Endothelial cell (in vitro differentiated cells): Measurements from ENCODE around the gene SRSF8. TPM values are rescaled to one million over a fixed set of nuclear protein-coding genes. Genes with fewer than 3 reads are reported as not detected.

ENCODE experiments used
- DNase-seq: peaks from one replicate; pipeline ENCODE4 v3.0.0; 2021; ENCODE audit warnings: low spot score
- H3K27ac Mint-ChIP-seq: one replicate; pipeline ENCODE4 v1.8.0; 2021; ENCODE audit warnings: mixed read lengths, inconsistent platforms; ENCODE audit not compliant: unreplicated experiment
- H3K27me3 Mint-ChIP-seq: one replicate; pipeline ENCODE4 v1.8.0; 2021; ENCODE audit warnings: mild to moderate bottlenecking, moderate library complexity, mixed read lengths, inconsistent platforms; ENCODE audit not compliant: unreplicated experiment
- H3K36me3 Mint-ChIP-seq: one replicate; pipeline ENCODE4 v1.8.0; 2021; ENCODE audit warnings: mild to moderate bottlenecking, low read depth, mixed read lengths, inconsistent platforms; ENCODE audit not compliant: unreplicated experiment
- H3K4me1 Mint-ChIP-seq: one replicate; pipeline ENCODE4 v1.8.0; 2021; ENCODE audit warnings: mild to moderate bottlenecking, mixed read lengths, inconsistent platforms; ENCODE audit not compliant: unreplicated experiment
- H3K4me3 Mint-ChIP-seq: one replicate; pipeline ENCODE4 v1.8.0; 2021; ENCODE audit warnings: mild to moderate bottlenecking, mixed read lengths, inconsistent platforms; ENCODE audit not compliant: unreplicated experiment
- H3K9me3 Mint-ChIP-seq: one replicate; pipeline ENCODE4 v1.8.0; 2021; ENCODE audit warnings: mixed read lengths, inconsistent platforms; ENCODE audit not compliant: unreplicated experiment
- total RNA-seq: library from RNA; stranded (reverse); fragmentation: NEBNext Ultra II Directional; extraction: Animal tissue kit (Norgen Biotek cat#: 25700); gene quantifications from one replicate; pipeline ENCODE4 v1.2.1, GENCODE V29; 2021; ENCODE audit not compliant: unreplicated experiment
- TF ChIP-seq, protein P1 (sequence below): fragments of 200-600 bp; sonication (generic); IDR thresholded peaks from one replicate; pipeline ENCODE4 v1.5.0; 2021; ENCODE audit warnings: antibody characterized with exemption; ENCODE audit not compliant: unreplicated experiment

Gene SRSF8
- total RNA-seq, 1 donor from 2014 or later = 25.2 TPM

DNA sequence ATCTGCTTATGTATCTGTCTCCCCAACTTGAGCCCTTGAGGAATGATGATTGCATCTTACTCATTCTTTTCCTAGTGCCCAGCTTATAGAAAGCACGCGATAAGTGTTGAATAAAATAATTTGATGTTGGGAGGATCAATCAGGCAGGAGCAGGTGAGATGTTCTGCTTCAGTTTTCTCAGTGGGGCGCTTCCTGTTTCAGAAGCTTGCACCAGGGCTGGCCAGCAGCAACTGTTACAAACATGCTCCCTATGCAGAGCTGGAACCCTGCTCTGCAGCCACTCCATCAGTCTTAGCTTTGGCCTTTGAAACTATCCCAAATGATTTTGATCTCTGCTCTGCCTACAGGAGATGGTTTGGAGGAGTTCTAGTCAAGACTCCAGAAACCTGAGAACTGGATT lies 26.8 kb downstream of the SRSF8 start:
- peaks cover 21% of the 10 kb centered on the region for H3K27me3 Mint-ChIP-seq
- H3K4me1 Mint-ChIP-seq = peaks cover 5% of the 10 kb centered on the region
- H3K4me3 Mint-ChIP-seq = no peak overlapping the region
- H3K9me3 Mint-ChIP-seq = no peaks in the 10 kb centered on the region
- TF ChIP-seq, protein P1, sequence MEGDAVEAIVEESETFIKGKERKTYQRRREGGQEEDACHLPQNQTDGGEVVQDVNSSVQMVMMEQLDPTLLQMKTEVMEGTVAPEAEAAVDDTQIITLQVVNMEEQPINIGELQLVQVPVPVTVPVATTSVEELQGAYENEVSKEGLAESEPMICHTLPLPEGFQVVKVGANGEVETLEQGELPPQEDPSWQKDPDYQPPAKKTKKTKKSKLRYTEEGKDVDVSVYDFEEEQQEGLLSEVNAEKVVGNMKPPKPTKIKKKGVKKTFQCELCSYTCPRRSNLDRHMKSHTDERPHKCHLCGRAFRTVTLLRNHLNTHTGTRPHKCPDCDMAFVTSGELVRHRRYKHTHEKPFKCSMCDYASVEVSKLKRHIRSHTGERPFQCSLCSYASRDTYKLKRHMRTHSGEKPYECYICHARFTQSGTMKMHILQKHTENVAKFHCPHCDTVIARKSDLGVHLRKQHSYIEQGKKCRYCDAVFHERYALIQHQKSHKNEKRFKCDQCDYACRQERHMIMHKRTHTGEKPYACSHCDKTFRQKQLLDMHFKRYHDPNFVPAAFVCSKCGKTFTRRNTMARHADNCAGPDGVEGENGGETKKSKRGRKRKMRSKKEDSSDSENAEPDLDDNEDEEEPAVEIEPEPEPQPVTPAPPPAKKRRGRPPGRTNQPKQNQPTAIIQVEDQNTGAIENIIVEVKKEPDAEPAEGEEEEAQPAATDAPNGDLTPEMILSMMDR = no peak
- H3K36me3 Mint-ChIP-seq = peaks cover 6% of the 10 kb centered on the region
- H3K27ac Mint-ChIP-seq = no peak overlapping the region
- DNase-seq = no peak

DNA sequence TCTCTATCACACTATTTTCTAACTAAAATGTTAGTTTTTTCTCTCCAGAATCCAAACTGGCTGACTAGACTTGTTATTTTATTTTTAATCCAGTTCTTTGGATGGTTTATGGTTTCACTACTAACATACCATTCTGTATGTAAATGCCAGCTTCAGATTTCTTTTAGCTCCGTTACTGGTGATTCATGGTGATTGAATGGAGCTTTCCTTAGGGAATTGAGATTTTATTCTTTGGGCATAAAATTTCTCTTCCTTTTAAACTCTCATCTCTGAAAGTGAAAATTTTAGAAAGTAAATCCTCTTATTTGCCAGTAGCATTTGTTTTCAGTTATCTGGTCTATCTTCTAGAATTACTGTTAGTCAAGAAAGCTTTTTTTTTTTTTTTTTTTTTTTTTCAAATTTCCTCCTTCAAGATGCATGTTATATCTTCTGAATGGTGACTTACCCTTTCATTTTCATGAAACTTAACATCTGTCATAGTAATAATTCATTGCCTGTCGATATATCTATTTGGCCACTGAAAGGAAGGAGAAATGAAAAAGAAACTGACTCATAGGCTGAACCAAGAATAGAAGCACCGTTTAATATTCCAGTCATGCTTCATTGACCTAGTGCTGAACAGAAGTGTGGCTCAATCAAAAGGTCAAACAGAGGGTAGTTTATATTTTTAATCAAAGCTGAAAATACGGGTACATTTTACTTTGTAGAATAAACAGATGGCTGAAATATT lies 29.3 kb downstream of the SRSF8 start:
- Mint-ChIP-seq H3K27ac (no peak overlapping the region), H3K4me3 (no peak overlapping the region)

DNA sequence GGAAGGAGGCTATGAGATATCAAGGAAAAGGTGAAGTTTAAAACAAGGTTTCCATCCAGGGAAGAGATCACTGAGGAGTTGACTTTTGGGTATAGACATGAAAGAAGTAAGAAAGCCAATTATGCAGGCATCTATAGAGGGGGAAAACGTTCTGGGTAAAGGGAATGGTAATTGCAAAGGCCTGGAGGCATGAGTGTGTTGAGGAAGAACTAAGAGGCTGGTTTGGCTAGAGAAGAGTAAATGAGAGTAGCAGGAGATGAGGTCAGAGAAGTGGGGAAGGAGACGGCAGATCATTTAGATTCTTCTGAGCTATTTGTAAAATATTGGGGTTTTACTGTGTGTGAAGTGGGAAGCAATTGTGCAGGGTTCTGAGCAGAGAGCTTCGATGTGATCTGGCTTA lies 30.5 kb downstream of the SRSF8 start:
- no peaks in the 10 kb centered on the region for H3K4me1 Mint-ChIP-seq

More for the DNA sequence above, 29.3 kb downstream of the SRSF8 start:
- peaks cover 10% of the 10 kb centered on the region for H3K27me3 Mint-ChIP-seq
- H3K36me3 Mint-ChIP-seq = peaks cover 6% of the 10 kb centered on the region
- TF ChIP-seq, protein P1 = no peak
- peaks cover 4% of the 10 kb centered on the region for H3K4me1 Mint-ChIP-seq
- no peaks in the 10 kb centered on the region for H3K9me3 Mint-ChIP-seq
- no peak for DNase-seq

DNA sequence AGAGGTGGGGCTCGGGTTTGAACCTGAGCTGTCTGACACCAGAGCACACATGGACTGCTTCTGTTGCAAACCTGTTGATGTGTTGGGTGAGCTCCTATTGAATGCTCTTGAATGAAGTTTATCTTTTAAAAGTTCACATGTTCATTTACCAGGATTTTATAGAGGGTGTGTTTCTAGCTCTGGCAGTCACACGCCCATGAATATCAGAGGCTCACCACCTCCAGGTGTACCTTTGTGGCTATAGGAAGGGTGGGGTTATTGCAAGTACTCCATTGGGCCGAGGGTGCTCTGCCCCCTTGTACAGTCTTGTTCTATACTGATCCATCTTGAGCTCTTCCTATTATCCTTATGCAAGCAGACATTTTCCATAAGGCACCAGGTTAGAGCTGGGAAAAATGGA lies 32.1 kb downstream of the SRSF8 start:
- Mint-ChIP-seq H3K9me3 (no peaks in the 10 kb centered on the region), H3K4me3 (no peak overlapping the region), H3K36me3 (no peaks in the 10 kb centered on the region), H3K27ac (no peak overlapping the region), H3K27me3 (peaks cover 3% of the 10 kb centered on the region), H3K4me1 (peaks cover 4% of the 10 kb centered on the region)
- no peak for DNase-seq
- TF ChIP-seq, protein P1 = no peak

More for the DNA sequence above, 30.5 kb downstream of the SRSF8 start:
- TF ChIP-seq, protein P1 = no peak
- no peak for DNase-seq
- Mint-ChIP-seq H3K27me3 (peaks cover 3% of the 10 kb centered on the region), H3K4me3 (no peak overlapping the region), H3K36me3 (peaks cover 2% of the 10 kb centered on the region), H3K27ac (no peak overlapping the region), H3K9me3 (no peaks in the 10 kb centered on the region)

DNA sequence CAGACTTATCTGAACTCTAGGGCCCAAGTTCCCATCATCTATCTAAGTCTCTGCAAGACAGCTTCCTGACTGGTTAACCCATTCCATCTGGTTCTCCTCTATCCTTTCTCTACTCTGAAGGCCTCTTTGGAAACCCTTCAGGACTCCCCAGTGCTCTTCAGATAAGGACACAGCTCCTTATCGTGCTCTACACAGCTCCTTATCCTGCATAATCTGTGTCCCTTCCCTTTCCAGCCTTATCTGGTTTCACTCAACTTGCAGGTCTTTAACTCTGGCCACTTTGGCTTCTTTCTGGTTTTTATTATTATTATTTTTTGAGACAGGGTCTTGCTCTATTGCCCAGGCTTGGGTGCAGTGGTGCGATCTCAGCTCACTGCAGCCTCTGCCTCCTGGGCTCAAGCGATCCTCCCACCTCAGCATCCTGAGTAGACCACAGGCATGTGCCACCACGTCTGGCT lies 33.5 kb downstream of the SRSF8 start:
- DNase-seq = no peak
- TF ChIP-seq, protein P1 = no peak
- no peak overlapping the region for H3K27ac Mint-ChIP-seq
- H3K36me3 Mint-ChIP-seq = no peaks in the 10 kb centered on the region
- no peak overlapping the region for H3K4me3 Mint-ChIP-seq
- H3K4me1 Mint-ChIP-seq = peaks cover 4% of the 10 kb centered on the region
- H3K9me3 Mint-ChIP-seq = no peaks in the 10 kb centered on the region
- peaks cover 3% of the 10 kb centered on the region for H3K27me3 Mint-ChIP-seq
